ENCODE measurements around the gene PAM. TPM values are rescaled to one million over a fixed set of nuclear protein-coding genes. Genes with fewer than 3 reads are reported as not detected.

Gene PAM
- total RNA-seq, 4 donors from 2014 or later, result 113 to 178 (median 130) TPM

GRCh38 chr5:102815540-102816332, 60.6 kb downstream of the PAM start:
- ATAC-seq (ENCODE audit: low FRiP score) (no peak), DNase-seq (ENCODE audit: low spot score) (no peak)
- TF ChIP-seq, protein P1, sequence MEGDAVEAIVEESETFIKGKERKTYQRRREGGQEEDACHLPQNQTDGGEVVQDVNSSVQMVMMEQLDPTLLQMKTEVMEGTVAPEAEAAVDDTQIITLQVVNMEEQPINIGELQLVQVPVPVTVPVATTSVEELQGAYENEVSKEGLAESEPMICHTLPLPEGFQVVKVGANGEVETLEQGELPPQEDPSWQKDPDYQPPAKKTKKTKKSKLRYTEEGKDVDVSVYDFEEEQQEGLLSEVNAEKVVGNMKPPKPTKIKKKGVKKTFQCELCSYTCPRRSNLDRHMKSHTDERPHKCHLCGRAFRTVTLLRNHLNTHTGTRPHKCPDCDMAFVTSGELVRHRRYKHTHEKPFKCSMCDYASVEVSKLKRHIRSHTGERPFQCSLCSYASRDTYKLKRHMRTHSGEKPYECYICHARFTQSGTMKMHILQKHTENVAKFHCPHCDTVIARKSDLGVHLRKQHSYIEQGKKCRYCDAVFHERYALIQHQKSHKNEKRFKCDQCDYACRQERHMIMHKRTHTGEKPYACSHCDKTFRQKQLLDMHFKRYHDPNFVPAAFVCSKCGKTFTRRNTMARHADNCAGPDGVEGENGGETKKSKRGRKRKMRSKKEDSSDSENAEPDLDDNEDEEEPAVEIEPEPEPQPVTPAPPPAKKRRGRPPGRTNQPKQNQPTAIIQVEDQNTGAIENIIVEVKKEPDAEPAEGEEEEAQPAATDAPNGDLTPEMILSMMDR (IDR thresholded peaks at IDR 0.05), result no peak

DNA sequence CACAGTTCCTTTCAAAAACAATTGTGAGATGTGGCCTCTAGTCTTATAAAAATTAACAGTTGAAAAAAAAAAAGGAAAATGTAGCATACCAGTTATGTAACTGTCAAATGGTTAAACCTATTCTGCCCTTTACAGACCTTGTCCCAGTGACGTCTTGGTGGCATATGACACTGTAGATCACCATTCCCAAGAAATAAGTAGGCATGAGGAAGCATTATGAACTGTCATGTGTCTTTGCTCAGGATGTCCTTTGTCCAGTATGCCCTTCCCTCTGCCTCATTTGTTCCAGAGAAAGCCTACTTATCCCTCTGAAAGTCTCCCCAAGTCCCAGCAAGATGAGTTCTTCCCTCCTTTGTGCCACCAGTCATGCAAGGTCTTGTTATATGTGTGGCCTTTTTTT, 63.2 kb downstream of the PAM start:
- TF ChIP-seq, protein P1 (IDR thresholded peaks at IDR 0.05), result no peak
- DNase-seq (ENCODE audit: low spot score) (no peak), ATAC-seq (ENCODE audit: low FRiP score) (no peak)

DNA sequence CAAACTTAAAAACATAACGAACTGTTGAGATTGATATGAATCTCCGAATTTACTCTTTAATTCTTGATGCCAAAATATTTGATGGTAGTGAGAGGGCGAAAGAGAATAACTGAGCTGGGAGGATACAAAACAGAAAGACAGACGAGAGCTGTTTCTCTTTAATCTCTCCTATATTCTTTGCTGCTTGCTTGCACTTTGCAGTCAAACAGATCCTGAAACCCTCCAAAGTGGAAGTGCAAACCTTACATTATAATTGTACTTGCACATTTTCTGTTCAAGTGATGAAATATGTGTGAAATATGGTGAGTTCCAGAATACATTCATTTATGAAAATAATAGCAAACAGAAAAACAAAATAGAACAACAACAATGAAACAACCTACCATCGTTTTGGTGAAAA, 63.8 kb downstream of the PAM start:
- no peak for ATAC-seq (ENCODE audit: low FRiP score)
- TF ChIP-seq, protein P1 (IDR thresholded peaks at IDR 0.05), result no peak
- no peak for DNase-seq (ENCODE audit: low spot score)

DNA sequence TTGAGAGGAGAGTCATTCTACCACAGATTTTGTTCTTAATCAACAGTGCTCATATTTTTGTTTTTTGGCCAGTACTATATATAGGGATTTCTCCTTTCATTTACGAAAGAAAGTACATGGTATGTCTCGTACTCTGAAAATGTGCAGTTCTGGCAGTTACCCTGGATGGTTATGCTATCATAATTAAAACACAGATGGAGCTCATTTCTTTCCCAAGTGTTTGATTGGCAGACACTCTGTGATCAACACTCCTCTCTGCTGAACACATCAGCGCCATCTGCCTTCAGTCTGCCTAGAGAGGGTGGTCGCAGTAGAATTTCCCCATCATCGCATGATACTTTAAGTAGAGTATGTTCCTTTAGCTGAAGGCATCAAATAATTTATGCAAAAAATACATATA, 64.5 kb downstream of the PAM start:
- ATAC-seq (ENCODE audit: low FRiP score) (no peak), DNase-seq (ENCODE audit: low spot score) (no peak)
- TF ChIP-seq, protein P1 (IDR thresholded peaks at IDR 0.05), result no peak

DNA sequence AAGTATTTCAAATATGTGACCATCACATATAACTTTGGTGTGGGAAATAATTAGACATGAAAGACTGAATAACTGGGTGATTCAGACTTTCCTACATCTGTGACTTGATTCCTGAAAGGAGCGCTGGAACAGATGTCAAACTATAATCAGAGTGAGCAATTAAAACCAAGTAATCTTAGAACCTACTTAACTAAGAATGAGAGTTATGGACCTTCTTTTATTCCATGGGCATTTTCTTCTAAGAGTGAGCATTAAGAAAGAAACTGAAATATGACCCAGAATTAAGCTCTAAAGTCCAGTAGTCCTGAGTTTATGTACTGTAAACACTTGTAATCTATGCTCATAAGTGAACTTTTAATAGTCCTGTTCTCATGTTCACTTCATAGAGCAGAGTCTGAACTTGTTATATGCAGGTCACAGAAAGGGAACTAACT, 68.4 kb downstream of the PAM start:
- TF ChIP-seq, protein P1 (IDR thresholded peaks at IDR 0.05), result no peak

DNA sequence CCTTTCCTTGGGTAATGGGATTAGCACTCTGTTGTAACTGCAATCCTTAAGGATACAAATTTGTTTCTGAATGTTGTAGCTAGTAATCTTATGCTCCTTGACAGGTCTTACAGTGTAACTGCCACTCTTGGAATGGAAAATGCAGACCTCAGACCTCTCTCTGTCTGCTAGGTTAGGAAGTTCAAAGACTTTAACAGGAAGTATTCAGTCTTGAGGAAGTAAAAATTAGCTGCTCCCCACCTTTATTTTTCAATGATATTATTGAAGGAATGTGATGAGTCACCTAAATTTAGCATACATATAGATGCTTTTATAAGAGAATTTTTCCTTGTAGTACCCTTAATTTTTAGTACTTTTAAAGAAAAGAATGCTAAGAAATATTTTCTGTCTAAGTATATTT, 71.5 kb downstream of the PAM start:
- TF ChIP-seq, protein P1 (IDR thresholded peaks at IDR 0.05), result no peak
- no peak for DNase-seq (ENCODE audit: low spot score)

More for the DNA sequence above, 68.4 kb downstream of the PAM start:
- ATAC-seq (ENCODE audit: low FRiP score) (no peak), DNase-seq (ENCODE audit: low spot score) (no peak)

DNA sequence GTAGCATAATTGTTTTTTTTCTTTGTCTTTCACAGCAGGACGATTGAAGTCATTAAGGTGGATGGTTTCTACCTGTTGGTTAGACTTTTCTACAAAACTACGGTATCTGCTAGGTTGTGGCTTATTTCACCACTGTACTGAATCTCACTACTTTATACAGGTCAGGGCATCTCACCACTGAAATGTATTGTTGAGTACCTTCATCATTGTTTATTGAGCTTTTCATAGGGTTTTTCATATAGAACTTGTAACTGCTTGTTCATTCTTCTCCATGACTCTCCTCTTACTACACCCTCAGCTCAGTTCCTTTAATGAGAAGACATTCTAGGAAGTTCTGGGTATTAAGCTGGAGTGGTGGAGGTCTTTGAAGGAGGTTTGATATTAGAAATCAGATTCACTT, 75.1 kb downstream of the PAM start:
- DNase-seq (ENCODE audit: low spot score) (no peak), ATAC-seq (ENCODE audit: low FRiP score) (no peak)
- TF ChIP-seq, protein P1 (IDR thresholded peaks at IDR 0.05), result no peak

More for the DNA sequence above, 71.5 kb downstream of the PAM start:
- ATAC-seq (ENCODE audit: low FRiP score), result no peak

All from omental fat pad (tissue), 4 donors.